Measurements from ENCODE around the gene LLGL2. TPM values are rescaled to one million over a fixed set of nuclear protein-coding genes. Genes with fewer than 3 reads are reported as not detected.

LLGL2 gene
- polyA plus RNA-seq, 6 donors from 2014 or later, result 6.1 to 14.4 (median 10.4) TPM

Other genes starting within 250 kb of the LLGL2 start
- 10 to 100 TPM; 26.1 to 41.8 (median 31.3) TPM for gene SLC25A19, start 236.3 kb upstream of the LLGL2 start, polyA plus RNA-seq (ENCODE audit: low read depth in 6 of 6)
- 100 to 1,000 TPM; 281 to 361 (median 305) TPM for gene GRB2, start 120.0 kb upstream of the LLGL2 start, polyA plus RNA-seq (ENCODE audit: low read depth in 6 of 6)
- gene TMEM94, start 69.1 kb upstream of the LLGL2 start, polyA plus RNA-seq (ENCODE audit: low read depth in 6 of 6), result 10 to 100 TPM in 2 of 6 donors, 1 to 10 TPM in 4; 6.3 to 25.9 (median 9.0) TPM
- under 1 TPM in 1 of 6 donors, not detected in 5; 0.29 TPM for gene CASKIN2, start 10.2 kb upstream of the LLGL2 start, polyA plus RNA-seq (ENCODE audit: low read depth in 6 of 6)
- 10 to 100 TPM; 18.3 to 42.3 (median 23.7) TPM for gene TSEN54, start 9.2 kb upstream of the LLGL2 start, polyA plus RNA-seq (ENCODE audit: low read depth in 6 of 6)
- 1 to 10 TPM; 2.9 to 5.9 (median 3.5) TPM for gene MYO15B, start 62.1 kb downstream of the LLGL2 start, polyA plus RNA-seq (ENCODE audit: low read depth in 6 of 6)
- 1 to 10 TPM in 2 of 6 donors, under 1 TPM in 2, not detected in 2; 0.24 to 1.3 (median 1.1) TPM for gene SMIM5, start 107.7 kb downstream of the LLGL2 start, polyA plus RNA-seq (ENCODE audit: low read depth in 6 of 6)
- gene RECQL5, start 141.5 kb downstream of the LLGL2 start, polyA plus RNA-seq (ENCODE audit: low read depth in 6 of 6), result 10 to 100 TPM in 5 of 6 donors, 1 to 10 TPM in 1; 3.6 to 29.4 (median 16.3) TPM
- 100 to 1,000 TPM in 1 of 6 donors, 10 to 100 TPM in 5; 72.3 to 105 (median 95.6) TPM for gene SAP30BP, start 141.6 kb downstream of the LLGL2 start, polyA plus RNA-seq (ENCODE audit: low read depth in 6 of 6)
- 1 to 10 TPM in 2 of 6 donors, under 1 TPM in 2, not detected in 2; 0.67 to 1.6 (median 1.1) TPM for gene ITGB4, start 195.8 kb downstream of the LLGL2 start, polyA plus RNA-seq (ENCODE audit: low read depth in 6 of 6)
- gene GALK1, start 239.5 kb downstream of the LLGL2 start, polyA plus RNA-seq (ENCODE audit: low read depth in 6 of 6), result 10 to 100 TPM in 4 of 6 donors, 1 to 10 TPM in 2; 8.3 to 21.9 (median 14.6) TPM

Data from naive B cell (primary cell).